GM21526 (cell line): ENCODE data around the gene DHRS7.

Experiments
- ATAC-seq: cut with Tn5 transposase; IDR thresholded peaks from one replicate; pipeline ENCODE4 v1.9.1; 2021; ENCODE audit warnings: moderate library complexity; ENCODE audit not compliant: unreplicated experiment, low FRiP score

The DHRS7 gene

DNA sequence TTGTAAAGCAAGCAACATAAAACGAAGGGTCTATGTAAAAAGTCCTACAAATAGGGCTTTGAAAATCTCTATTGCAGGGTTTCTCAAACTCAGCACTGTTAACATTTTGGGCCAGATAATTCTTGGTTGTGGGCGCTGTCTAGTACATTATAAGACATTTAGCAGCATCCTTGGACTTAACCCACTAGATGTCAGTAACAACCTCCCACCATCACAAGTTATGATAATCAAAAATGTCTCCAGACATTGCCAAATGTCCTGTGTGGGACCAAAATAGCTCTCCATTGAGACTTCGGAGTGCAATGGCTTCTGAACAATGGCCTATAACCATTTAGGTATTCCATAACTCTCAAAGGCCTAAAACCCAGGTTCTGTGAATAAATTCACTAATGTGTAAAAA, 22.9 kb upstream of the DHRS7 start:
- peak; percentile 35 for ATAC-seq

DNA sequence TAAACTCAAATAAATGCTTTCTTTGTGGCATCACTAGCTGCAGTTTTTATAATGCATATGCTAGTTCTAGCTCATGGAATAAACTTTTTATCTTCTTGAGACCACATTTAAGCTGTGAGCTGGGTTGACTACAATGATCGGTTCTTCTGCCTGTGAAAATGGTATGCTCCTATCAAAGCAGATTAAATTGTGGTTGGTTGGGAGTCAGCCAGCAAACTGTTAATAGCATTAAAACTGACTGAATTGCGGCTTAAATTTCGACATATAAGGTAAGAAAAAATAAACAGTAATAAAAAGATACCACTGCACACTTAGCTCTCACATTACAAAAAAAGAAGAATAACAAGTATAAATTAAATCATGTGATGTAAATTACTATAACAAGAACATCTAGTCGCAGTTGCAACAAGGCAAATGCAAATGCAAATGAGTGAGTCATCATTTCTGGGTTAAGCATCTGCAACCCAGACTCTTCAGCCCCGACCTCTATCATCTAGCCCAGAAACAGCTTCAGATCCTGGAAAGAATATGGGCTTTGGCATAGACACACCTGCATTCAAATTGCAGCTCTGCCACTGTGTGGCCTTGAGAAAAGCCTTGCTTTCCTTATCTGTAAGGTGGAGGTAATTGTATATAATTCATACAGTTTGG, 19.8 kb upstream of the DHRS7 start:
- ATAC-seq = no peak

DNA sequence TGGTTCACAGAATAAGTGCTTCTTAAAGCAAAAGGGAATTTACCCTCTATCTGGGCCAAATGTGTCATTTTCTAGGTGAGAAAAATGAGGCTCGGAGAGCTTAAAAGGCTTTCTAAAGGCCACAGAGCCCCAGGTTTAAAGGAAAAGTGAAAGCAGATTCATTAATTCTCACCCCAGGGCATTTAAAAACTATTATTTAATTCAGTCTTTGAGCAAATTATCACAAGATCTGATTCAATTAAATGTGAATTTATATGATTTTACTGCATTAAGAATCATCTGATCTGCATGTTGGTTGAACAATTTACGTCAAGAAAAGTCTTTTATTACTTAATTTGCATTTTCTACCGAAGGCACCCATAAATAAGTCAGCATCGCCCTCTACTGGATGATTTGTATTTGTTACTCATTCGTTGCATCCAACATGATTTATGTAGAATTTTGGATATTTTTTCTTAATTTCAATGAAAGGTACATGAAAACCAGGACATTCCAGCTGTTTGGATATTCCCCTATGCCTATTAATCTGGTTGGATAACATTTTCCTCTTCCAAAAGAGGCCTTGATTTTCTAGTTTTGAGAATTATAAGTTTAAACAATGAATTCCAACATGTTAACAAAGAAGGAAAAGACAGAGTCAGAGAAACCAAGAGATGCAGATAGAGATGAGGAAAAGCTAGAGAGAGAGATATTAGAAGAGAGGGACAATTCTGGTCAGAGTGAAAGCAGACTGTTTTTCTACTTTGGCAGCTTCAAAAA, 19.1 kb upstream of the DHRS7 start:
- peak; percentile 32 for ATAC-seq

DNA sequence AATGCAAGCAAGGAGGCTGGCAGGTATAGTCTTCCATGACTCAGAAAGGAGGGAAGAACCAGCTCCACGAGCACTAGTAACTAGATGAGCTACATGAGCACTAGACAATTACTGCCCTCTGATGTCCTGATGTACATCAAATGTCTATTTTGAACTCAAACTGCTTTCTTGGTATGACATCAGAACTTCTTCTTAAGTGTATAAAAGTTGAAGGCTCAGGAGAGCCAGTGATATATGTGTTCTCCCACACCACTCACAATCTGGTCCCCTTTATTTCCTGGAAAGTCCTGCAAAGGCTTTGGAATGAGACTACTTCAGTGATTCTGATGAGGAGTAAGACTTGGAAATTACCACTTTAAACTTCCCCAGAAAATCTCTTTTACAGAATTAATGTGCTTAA, 18.5 kb upstream of the DHRS7 start:
- ATAC-seq = peak; percentile 31

DNA sequence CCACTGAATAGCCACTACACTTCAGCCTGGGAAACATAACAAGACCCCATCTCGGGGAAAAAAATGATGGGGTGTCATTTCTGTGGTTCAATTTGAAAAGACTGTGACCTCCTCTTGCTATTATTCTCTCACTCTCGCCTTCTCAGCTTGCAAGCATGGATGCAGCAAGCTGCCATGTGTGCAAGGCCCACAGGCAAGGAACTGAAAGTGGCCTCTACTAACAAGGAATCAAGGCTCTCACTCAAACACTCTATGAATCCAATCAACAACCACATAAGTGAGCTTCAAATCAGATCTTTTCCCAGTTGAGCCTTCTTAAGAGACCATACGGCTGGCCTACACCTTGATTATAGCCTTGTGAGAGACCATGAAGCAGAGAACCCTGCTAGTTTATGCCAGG, 17.9 kb upstream of the DHRS7 start:
- ATAC-seq = peak; percentile 43

DNA sequence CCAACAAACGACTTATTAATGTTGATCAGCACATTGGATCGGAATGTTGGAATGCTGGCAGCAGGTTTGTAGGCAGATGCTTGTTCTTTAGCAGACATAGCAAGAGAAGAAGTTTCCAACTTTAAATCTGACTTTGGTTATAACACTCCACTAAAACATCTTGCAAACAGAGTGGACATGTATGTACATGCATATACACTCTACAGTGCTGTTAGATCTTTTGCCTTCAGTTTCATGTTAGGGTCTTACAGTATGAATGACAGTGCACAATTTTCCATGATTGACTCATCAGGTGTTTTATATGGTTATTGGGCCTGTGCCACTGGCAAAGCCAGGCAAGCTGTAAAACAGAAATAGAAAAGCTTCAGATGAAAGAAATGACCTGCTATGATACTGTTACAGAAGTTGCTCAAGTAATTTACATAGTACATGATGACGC, 14.3 kb upstream of the DHRS7 start:
- ATAC-seq = no peak

DNA sequence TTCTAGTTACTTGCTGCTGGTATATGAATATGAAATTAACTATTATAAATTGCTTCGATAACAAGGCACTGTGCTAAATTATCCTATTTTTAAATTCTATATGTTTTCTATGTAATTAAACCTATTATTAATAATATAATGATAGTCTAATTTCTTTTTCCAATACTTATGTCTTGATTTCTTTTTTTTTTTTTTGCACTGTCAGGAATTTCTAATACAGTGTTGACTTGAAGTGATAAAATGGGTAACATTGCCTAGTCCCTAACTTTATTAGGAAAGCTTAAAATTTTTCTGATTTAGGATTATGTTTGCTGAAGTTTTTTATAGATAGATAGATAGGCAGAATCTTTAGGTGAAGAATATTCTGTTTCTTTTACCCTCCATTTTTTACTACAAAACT, 13.6 kb upstream of the DHRS7 start:
- ATAC-seq = no peak

DNA sequence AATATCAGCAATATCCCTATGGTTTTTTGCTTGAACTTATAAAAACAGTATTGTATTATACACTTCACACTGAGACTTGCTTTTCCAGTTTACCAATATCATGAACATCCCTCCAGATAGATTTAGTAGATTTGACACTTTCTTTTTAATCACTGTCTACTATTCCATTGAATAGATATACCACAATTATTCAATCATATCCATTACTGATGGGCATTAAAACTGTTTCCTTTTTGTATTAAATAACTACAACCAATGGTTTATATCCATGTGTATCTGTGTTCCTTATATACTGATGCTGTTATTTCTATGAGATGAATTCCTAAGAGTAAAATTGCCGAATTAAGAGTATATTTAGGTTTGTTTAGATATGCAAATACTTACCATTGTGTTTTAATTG, 13.0 kb upstream of the DHRS7 start:
- no peak for ATAC-seq

DNA sequence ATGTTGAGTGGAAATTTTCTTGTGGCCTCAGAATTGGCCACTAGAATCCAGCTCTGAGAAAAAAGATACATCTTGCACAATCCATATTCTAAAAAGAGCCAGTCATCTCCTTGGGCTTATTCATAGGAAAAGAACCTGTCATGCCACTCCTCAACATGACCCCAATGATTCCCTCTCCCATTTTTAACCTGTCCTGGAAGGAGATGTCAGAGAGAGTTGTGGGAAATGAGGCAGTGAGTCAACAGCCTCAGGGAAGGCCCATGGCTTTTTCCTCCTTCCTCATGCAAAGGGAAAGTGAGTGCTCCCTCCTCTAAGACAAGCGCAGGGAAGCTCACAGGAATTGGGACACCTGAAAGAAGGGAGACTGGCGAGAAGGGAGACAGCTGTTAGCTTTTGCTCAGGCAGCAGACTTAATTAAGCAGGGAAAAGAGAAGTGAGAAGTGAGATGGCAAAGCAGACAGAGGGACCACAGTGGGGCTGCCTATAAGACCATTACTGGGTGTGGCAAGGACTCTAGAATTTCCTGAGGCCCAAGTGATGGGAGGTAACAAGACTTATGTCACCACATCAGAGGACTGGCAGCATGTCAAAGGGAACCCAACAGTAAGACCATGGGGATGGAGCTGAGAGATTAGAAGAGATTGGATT, 10.2 kb upstream of the DHRS7 start:
- ATAC-seq = no peak

DNA sequence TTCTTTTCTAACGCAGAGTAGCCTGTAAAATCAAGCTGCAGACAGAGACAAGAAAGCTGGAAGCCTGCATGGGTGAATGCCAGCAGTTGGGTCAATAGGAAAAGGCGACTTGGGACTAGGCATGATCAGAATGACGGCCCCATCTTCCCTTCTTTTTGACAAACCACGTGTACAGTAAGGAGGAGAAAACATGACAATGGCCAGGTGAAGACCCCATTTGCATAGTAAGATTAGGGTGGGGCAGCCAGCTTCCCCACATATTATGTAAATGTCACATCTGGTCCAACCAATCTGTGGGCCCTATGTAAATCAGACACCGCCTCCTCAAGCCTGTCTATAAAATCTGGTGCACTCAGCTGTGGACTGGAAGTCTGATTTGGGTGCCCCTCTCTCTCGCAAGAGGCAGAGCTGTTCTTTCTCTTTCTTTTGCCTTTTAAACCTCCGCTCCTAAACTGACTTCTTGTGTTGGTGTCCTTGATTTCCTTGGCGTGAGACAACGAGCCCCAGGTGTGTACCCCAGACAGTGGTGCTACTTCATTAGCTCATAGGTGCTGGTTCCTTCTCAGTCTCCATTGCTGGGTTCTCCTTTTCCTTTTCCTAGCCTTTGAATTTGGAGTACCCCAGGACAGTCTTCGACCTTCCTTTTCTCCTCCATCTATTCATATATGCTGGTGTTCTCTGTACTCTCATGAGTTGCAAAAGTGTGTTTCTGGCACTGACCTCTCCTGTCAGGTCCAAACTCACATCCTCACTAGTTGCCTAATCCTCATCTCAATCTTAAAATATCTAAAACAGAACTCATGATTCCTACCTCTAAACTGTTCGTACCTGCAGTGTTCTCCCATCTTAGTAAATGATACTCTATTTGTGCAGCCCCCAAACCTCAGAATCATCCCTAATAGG, 9.4 kb upstream of the DHRS7 start:
- ATAC-seq = no peak

DNA sequence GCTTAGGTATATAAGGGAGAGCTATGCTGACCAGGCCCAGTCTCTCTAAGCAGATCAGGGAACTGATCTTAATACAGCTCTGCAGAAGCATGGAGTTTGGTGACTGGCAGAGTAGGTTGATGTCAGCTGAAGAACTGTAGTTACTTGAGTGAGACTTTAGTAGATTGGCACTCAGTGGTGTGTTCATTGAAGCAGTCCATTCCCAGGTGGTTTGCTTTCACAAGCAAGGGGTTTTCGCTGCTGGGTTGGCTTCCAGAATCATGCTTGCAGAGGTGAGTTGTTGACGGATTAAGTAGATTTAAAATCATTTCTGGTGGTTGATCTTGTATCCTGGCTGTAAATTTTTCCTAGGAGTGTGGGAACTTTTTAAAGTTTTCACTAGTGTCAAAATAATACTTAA, 6.5 kb upstream of the DHRS7 start:
- no peak for ATAC-seq

DNA sequence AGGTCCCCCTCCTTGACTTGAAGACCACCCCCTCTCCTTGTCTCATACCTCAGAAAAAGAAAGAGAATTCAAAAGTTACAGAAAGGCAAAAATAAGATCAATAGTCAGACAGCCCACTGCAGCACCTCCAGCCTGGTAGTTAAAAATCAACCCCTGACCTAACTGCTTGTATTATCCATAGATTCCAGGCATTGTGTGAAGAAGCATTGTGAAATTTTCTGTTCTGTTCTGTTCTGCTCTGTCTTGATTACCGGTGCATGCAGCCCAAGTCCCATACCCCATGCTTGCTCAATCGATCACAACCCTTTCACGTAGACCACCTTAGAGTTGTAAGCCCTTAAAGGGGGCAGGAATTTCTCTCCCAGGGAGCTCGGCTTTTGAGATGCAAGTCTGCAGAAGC, 5.8 kb upstream of the DHRS7 start:
- ATAC-seq = no peak

DNA sequence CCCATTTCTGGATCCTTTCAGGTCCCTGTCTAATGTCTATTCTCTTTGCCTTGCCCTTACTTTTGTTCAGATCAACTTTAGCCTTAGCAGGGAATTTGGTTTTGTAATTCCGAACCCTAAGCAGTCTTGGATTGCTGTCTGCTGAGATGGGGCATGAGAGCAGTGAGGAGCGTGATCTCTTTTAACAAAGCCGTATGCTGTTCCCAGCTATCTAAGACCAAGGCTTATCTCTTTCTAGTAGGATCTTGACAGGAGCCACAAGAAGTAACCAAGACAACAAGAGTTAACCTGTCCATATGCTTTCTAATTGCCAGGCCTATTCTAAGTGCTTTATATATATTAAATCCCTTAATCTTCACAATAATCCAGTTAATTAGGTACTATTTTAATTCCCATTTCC, 4.5 kb upstream of the DHRS7 start:
- ATAC-seq = no peak

DNA sequence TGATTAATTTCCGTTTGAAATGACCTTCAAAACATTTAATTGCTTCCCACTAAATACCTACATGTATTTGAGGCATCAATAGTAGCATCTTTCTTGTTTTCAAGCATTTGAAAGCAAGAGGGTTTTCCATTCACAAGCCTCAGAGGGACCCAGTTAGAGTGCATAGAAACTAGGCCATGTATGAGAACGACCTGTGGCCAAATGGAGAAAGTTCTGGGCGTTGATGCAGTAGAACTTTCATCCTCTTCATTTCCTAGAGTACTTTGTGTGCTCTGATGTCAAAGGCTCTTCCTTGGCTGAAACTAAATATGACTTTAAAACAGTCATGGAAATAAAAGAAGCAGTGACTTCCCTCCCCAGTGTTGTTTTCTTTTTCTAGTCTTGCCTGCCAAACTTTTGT, 944 bp upstream of the DHRS7 start:
- ATAC-seq = no peak

DNA sequence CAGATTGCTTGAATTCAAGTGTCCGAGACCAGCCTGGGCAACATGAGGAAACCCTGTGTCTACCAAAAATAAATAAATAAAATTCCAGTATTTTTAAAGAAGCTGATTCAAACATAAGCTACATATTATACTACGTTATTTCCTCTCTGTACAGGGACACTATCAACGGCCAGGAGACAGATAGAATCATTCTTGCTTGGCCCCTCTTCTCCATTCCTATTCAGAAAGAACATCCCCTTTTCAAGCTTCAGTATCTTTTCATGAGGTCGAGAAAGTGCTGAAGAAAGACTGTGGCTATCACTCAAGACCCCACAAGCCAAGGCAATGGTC, 314 bp upstream of the DHRS7 start:
- ATAC-seq = peak; percentile 4

DNA sequence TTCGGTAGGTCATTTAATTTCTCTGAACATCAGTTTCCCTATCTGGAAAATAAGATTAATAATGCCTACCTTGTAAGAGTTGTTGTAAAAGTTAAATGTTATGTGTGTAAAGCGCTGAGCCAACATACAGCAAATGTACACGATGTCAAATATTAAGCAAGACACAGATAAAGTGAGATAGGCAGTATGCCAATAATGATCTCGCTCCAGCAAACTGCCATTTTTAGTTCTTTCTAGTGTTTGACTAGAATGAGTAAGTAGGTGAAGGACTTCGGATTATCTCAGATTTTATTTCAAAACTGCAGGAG, 840 bp downstream of the DHRS7 start:
- ATAC-seq = peak; percentile 16

DNA sequence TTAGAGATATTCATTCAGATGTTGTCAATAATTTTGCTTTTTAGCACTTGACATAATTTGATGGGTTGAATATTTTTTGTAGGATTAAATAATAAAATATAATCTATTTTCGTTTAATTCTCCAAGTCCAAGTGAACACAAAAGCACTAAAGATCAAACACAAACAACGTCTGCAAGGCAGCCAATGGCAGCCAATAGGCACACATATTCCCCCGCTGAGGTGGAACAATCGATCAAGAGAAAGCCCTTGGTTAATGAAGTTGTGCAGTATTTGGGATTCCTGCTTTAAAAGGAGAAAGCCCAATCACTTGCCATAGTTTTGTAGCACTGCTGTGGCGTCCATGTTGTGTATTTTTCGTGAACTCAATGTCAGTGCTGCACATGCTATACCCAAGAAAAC, 1.5 kb downstream of the DHRS7 start:
- ATAC-seq = no peak

DNA sequence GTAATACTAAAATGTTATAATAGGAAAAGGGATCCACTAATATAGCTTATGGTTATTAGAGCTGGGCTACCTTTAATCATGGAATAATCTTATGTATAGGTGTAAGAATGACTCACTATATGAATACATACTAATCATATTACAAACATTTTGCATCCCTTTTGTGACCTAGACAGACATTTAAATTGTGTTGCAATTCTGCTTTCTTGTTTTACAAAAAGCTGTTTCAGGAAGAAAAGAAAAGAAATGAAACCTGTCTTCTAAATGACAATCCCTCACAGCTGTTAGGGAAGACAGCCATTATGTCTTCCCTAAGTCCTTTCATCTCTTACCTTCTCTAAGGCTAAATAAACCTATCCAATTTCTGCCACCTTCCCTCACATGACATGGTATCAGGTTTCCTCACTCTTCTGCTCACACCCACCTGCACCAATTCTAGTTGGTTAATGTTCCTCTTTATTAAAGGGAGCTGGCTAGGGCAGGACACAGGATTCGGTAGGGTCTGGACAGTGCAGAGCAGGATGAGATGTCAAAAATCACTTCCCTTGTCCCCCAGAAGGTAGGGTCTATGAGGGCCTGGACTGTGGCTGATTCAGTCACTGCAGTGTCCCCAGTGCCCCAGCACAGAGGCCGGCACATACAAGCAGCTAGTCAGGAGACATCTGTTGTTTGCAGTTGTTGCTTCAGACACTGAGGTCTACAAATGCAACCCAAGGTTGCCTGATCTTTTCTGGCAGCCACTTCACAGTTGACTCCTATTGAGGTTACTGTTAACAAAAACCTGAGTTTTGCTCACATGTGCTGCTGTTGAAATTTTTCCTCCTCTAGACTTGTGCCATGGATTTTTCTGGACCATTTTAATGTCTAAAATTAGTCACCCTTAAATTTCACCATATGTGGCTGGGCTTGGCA, 3.7 kb downstream of the DHRS7 start:
- no peak for ATAC-seq

DNA sequence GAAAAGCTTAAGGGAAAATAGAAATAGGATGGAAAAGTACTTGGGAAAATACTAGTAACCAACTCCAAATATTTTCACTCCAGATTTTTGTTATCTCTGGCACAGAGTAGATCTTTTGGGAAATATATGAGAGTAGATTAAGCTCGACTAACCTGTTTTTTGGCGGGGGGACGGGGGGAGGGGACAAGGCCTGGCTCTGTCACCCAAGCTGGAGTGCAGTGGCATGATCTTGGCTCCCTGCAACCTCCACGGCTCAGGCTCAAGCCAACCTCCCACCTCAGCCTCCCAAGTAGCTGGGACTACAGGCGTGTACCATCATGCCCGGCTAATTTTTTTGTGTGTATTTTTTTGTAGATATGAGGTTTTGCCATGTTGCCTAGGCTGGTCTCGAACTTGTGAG, 4.8 kb downstream of the DHRS7 start:
- no peak for ATAC-seq

DNA sequence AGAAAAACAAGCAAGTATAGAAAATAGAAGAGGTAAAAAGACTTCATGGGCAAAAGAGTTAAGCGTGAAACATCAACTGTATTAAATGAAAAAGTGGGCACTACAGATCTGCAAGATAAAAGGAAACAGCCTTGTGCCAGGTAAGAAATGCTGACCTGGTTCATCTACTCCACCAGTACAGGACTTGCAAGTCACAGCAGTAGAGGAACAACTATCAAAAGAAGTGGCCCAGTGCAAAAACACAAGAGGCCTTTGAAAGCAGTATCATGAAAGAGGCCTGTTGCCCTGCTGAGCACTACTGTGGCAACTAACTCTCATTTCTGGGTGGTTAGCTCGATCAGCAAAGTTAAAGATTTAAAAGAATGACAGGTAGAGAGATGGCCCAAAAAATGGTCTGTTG, 10.5 kb downstream of the DHRS7 start:
- no peak for ATAC-seq
